ENCODE measurements around the gene AKT2.

AKT2 gene

DNA sequence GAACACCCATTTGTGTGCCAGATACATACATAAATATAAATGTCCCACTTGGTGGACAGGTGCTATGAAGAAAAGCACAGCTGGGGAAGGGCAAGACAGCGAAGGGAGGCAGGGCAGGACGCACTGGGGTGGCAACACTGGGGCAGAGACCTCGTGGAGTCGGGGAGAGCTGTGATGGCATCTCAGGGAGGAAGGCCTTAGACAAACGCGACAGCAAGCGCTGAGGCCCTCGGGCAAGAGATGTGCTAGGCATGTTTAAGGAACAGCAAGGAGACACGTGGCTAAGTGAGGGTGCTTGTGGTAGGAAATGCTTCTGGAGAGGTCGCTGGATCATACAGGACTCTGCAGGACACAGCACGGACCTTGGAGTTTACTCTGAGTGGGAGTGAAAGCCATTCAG, 35.4 kb downstream of the AKT2 start:
- no peak for DNase-seq

DNA sequence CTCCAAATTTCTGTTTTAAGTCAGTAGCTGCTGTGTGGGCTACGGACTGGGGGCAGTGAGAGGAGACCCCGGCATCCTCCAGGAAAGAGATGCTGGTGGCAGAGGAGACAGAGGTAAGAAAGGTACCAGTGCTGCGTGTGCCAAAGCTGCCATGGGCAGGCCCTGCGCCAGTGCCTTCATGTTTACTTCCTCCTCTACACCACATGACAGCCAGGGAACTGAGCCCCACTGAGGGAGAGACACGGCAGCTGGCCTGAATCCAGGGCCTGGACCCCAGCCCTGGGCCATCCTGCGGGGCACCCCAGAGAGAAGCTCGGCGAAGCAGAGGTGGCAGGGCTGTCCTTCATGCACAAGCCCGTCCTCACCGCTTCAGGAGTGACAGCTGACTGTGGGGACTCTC, 35.9 kb downstream of the AKT2 start:
- DNase-seq = no peak

DNA sequence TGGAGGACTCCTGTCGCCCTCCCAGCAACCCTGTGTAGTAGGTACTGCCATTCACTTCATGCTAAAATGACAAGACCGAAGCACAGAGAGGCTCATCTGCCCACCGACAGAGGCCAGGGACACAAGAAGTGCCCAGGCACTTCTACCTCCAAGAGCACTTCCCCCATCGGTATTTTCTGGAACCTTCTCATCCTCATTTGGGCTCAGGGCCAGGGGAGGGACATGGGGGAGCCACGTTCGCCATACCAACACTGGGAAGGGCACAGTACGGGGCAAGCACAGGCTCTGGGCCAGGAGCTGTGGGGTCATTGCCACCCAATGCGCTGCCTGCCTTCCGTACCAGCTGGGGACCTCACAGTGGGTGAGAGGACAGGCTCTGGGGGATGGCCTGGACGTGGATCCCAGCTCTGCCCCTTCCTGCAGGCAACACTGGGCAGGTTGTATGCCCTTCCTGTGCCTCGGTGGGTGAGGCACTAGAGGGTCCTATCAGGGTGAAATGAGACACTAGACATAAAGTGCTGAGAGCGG, 37.3 kb downstream of the AKT2 start:
- no peak for DNase-seq

DNA sequence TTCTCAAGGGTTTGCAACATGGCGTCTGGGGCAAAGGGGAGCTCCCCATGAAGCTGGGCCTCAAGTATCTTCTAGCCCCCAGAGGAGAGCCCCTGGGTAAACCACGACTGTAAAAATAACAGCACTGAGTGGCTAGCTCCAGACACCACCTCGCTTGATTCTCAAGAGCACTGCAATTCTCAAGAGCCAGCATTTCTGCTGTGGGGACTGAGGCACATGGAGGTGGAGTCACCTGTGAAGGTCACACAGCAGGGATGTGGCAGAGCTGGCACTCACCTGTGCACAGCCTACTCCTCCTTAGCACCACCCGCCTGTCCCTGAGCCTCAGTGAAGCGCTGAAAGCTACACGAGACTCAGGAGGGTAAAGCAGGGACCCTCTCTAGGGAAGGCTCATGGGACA, 38.0 kb downstream of the AKT2 start:
- DNase-seq = no peak

DNA sequence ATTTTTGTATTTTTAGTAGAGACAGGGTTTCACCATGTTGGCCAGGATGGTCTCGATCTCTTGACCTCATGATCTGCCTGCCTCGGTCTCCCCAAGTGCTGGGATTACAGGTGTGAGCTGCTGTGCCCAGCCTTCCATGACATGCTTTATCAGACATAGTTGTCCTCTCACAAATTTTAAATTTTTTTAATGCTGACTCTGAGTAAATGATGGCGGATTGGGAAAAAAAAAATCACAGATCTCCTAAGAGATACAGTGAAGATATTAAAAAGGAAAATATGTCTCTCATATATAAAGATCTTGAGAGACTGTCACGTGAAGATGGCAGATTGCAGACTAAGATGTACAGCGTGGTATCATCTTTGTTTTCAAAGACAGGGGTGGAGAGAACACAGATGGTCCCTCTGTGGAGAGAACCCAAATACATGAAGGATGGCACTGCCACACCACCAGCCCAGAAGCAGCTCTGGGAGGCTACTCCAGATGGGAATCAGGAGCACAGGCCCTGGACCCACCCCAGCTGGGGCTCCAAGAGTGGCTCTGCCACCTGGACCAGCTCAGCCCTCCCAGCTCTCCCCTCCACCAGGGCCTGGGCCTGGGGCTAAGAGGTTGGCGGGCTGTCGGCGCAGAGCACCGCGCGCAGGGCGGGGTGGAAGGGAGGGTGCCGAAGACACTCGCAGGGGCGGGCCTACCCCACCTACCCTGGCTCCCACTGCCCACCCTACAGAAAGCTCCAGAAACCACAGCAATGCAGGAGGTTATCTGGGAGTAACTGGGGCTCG, 38.7 kb downstream of the AKT2 start:
- DNase-seq = no peak

DNA sequence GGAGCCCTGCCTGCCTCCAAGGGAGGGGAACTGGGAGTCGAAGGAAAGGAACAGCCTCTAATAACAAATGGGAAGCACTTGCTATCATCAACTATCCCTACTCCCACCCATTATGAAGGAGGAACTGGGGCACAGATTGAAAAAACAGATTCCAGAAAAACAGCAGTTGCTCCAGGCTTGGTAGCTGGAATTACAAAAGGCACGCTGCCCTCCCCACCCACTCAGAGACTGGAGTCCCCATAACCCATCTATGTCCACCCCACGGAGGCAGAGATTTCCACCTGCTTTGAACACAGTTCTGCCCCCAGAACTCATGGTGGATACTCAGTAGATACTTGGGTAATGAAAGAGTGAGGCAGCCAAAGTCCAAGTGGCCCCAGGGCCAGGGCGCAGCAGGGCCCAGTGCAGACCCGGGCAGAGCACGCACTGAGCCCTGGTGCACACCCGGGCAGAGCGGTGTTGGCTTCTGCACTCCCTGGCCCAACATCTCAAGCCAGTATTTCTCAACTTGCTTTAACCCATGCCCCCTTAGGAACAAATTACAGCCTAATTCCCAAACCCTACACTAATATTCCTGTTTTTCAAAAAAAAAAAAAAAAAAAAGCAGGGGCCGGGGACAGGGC, 39.5 kb downstream of the AKT2 start:
- DNase-seq = no peak

DNA sequence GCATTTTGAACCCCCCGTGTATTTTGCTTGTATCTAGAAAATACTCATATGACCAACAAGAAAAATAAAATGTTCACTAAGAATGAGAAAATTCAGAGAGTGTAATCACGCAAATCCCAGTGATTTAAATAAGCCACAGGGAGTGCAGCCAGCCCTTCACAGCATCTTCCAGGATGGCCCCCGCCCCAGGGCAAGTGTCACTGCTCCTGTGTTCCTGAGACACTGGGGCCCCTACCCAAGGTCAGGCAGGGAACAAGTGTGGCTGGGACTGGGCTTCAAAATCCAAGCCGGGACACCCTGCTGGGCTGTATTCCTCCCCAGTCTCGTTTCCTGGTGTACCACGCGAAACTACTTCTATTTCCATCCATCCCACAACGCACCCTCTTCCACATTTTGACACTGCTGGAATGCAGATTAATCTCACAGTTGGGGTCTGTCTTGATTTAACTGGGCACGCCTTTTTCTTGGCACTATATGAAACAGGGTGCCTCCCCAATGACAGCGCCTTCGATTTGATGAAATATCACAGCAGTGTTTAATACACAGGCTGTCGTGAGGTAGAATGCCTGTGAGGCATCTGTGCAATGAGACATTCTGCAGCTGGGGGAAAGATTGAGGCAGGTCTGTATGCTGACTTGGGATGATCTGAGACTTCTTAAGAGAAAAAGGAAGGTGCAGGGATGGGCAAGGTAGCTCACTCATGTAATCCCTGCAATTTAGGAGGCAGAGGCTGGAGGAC, 40.4 kb downstream of the AKT2 start:
- DNase-seq = no peak

DNA sequence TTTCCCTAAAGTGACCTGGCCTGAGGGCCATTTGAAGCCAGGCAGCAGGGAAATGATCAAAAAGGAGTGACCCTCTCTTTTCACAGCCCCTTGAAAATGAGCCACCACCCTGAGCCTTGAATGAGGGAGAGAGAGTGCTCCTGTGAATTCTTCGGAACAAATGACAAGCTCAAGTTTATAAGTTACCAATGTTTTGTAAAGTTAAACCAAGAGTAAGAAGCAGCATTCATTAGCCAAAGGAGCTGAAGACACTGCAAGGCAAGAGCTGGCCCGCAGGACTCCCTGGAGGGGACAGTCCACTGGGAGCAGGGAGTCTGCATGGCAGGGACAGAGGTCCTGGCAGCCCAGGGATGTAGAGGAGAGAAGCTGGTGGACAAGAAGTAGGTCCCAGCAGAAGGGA, 42.0 kb downstream of the AKT2 start:
- DNase-seq = no peak

DNA sequence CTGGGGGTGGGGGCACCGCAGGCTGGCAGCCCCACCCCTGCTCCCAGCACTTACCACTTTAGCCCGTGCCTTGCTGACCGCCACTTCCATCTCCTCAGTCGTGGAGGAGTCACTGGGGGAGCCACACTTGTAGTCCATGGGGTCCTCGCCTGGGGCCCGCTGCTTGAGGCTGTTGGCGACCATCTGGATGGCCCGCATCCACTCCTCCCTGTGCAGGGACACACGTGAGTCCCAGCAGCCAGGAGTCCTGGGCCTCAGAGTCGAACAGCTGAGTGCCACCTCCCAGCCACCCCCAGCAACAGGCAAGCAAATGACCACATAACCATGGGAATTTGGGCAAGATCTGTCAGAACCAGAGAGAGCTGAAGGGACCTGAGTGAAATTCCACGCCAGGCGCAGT, 42.7 kb downstream of the AKT2 start:
- no peak for DNase-seq

DNA sequence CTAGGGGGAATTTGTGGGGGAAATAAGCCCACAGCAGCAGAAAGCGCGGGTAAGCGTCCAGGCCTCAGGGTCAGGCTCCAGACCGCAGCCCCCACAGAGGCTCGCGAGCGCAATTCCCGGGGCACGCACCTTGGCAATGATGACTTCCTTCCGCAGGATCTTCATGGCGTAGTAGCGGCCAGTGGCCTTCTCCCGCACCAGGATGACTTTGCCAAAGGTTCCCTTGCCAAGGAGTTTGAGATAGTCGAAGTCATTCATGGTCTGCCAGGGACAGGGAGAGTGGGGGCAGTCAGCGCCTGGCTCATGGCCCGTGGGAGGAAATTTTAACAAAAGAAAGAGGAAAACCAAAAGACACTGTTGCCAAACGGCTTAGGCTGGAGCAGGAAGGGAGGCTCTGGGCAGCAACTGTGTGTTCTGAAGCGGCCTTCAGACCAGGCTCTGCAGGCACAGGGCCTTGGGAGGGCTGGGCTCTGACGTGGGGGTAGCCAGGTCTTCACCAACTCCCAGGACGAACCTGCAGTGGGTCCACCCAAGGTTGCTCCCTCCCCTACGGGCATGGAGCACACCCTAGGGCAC, 43.2 kb downstream of the AKT2 start:
- no peak for DNase-seq

DNA sequence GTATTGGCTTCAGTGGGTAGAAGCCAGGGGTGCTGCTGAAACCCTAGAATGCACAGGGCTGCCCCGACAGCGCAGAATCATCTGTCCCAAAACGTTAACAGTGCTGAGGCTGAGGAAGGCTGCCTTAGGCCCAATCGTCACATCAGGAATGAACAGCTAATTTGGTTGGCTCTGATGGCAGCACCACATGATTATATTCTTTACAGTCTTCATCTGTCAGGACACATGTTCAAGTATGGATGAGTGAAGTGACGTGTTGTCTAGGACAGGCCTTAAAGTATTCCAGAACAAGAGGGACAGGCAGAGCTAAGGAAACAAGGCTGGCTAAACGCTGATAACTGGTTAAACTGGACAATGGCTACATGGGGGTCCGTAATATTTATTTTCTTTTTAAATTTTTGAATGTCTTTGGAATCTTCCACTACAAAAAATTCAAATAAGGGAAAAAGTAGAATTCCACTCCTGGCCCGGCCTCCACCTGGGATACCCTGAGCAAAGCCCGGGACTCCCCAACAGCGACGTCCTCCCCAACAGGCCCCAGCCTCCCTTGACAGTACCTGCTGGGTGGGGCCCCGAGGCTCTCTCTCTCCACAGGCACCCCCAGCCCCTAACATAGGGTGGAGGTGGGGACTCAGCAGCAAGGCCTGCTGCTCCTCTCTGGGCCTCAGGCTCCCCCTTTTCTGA, 43.9 kb downstream of the AKT2 start:
- DNase-seq = no peak

DNA sequence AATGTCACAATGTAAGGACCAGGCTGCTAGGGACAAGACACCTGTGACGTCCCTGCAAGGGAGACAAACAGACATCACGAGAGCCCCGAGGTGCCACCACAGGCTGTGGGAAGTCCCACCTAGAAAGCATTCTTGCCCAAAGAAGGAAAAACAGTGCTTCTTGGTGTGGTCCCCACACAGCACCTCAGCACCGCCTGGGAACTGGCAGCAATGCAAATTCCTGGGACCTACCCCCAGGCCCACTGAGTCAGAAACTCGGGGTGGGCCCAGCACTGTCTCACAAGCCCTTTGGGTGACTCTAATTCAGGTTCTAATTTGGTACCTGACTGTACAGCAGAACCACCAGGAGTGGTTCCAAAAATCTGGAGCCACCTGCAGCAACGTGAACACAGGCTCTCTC, 44.8 kb downstream of the AKT2 start:
- no peak for DNase-seq

DNA sequence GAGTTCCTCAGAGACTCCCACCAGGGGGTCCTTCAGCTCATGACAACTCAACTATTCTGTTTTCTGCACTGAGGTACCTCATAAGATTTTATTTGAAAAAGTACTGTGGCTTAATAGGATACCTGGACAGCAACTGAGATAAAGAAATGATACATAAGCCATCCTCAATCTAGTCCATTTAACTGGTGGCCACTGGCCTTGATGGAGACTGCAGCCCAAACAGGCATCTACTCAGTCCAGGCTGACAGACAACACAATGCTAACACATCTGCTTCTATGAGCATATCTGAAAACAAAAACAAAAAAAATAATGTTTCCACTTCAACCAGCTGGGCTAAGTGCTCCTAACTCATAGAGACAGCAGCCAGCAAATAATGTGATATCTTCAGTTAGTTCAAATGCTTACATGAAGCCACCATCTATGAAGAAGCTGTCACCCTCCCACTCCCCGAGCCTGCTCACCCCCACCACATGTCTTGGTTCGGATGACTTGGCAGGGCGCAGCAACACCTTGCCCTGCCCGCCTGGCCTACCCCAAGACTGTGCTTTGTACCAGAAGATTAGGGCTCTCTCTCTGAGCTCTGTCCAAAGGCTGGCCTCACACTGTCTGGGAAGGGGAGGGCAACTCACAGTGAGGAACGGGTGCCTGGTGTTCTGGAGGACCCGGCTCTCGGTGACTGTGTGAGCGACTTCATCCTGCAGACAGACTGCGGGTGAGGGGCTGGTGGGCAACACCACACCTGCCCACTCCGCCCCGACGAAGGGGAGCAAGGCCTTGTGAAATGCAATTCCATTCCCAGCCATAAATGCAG, 45.5 kb downstream of the AKT2 start:
- no peak for DNase-seq

DNA sequence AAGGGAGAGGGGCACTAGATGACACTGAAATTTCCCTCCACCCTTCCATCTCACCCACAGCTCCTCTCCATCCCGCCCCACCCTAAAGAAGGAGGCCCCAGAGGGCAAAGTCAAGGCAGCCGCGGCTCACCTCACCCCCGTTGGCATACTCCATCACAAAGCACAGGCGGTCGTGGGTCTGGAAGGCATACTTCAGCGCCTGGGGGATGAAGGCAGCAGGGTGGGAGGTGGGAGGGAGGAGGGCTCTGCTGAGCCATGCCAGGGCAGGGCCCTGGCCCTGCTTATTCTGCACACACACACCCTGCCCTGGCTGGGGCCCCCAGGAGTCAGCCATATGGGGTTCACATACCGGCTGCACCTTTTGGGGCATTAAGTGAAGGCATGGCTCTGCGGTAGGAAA, 46.4 kb downstream of the AKT2 start:
- DNase-seq = no peak

DNA sequence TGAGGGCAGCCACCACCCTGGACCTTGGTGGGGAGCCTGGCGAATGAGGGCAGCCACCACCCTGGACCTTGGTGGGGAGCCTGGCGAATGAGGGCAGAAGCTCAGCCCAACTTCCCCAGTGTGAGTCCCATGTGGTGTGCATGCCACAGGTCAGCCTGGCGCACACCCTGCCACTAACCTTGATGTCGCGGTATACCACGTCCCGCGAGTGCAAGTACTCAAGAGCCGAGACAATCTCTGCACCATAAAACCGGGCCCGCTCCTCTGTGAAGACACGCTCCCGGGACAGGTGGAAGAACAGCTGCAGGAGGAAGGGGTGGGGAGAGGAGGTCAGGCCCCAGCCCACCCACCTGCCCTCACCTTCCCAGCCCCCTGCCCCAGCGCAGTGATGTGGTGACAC, 47.4 kb downstream of the AKT2 start:
- no peak for DNase-seq

DNA sequence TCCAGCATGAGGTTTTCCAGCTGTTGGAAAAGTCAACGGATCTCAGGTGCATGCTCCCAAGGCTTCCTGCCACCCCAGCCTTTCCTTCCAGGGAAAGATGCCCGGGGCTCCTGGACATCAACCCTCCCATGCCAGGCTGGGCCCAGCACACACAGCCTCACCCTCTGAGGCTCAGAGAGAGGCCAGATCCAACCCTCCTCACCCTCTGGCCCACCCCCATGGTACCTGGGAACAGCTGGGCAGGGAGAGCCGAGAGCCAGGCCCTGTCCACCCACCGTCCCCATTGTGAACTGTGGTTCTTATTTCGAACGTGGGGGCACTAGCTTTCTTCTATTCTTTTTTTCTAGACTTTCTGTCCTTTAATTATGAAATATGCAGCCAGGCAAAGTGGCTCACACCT, 48.8 kb downstream of the AKT2 start:
- no peak for DNase-seq

DNA sequence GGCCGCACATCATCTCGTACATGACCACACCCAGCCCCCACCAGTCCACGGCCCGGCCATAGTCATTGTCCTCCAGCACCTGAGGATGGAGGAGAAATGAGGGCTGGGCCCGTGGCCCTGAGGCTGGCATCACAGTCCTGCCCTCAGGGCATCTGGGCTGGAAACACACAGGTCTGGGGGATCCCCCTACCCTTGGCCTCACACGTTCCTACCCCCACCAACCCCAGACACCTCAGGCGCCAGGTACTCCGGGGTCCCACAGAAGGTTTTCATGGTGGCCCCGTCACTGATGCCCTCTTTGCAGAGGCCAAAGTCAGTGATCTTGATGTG, 49.2 kb downstream of the AKT2 start:
- no peak for DNase-seq

DNA sequence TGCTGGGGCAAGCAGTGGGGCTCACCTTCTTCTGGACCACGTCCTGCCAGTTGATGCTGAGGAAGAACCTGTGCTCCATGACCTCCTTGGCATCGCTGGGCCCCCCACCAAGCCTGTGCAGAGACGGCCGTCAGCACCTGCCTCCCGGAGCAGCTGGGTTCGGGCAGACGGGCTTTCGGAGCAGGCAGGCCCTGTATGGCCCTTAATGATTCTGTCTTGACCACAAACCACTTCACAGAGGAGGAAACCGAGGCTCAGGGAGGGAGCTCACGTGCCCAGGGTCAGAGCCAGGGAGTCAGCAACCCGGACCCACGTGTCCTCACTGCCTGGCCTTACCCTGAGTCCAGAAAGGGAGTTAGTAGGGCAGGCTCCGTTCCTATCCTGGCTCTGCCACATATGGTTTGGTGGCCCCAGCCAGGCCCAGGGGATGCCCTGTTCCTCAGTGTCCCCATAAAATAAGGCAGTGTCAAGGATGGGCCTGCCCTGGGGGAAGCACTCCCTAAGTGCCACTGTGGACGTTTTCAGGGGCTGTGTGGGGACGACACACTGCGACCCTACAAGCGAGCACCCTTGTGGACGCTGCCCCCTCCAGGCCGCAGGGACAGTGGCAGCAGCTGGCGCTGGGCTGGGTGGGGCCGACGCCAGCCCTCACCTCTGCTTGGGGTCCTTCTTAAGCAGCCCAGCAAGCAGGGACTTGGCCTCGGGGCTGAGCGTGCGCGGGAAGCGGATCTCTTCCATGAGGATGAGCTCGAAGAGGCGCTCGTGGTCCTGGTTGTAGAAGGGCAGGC, 49.7 kb downstream of the AKT2 start:
- no peak for DNase-seq

DNA sequence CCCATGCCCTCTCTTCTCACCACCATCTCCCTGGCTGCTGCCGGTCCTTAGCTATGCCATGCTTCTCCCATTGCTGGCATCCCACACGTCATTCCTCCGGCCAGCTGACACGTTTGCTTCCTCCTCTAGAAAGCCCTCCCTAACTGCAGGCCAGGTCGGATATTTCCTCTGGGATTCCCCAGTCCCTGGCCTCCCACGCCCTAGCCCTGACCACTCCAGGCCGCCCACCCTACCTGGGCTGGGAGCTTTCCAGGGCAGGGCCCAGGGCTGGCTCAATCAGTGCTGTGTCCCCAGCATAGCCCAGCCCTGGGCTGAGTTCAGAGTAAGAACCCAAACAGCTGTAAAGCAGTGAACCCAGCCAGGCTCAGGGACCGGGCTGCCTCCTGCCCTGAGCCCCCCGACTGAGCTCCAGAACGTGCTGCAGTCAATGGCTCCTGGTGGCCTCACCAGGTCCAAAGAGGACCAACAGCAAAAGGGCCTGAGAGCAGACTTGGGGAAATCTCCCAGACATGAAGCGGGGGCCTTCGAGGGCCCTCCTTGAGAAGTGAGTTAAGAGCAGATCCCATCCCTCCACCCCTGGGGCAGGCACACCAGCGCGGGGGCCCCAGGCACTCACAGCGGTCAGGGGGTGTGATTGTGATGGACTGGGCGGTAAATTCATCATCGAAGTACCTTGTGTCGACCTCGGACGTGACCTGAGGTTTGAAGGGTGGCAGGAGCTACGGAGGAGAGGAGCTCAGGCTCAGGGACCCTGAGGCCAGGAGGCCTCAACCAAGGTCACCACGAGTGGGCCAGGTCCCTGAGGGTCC, 50.5 kb downstream of the AKT2 start:
- no peak for DNase-seq

DNA sequence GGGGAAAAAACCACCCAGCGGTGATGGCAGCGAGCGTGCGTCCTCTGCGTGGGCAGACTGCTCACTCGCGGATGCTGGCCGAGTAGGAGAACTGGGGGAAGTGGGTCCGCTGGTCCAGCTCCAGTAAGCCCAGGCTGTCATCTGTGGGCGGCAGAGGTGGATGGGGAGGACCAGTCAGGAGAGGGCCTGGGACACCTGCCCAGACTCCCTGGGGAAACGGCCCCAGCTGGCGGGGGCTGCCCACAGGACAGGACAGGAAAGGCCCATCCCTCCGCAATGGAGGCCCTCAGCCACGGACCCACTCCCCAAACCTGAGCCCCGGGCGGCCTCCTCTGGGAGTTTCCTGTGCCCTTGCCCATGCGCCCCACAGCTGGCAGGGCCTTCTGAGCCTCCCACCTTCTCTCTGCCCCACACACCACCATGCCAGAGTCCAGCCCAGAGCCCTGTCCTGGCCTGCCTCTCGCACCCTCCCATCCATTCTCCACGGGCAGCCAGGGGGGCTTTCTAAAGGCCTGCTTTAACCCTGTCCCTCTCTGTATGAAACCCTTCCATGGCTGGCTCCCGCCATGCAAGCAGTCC, 51.2 kb downstream of the AKT2 start:
- DNase-seq = no peak
